ENCODE data around the gene LRGUK.
A peak's percentile ranks its signal among the peaks of the same experiment; 100 is the strongest.
"Not testable (repeated sequence)": the region's sequence is repeated elsewhere in the genome, so short reads cannot be mapped to it uniquely, and the experiment has no call there.

LRGUK gene

GRCh38 chr7:134126966-134127848 lies at the start of gene LRGUK:
LRGUK (plus strand) TSS chr7:134127340; CDS start chr7:134127368, 28 bp downstream.
- DNase-seq, result peak; percentile 87

GRCh38 chr7:134077560-134077959 lies 49.6 kb upstream of the LRGUK start:
- not testable (repeated sequence) for DNase-seq

GRCh38 chr7:134078991-134079390 lies 48.1 kb upstream of the LRGUK start:
- DNase-seq, result no peak

- DNase-seq, result no peak
These were observed 45.4 kb upstream of the LRGUK start for GRCh38 chr7:134081695-134082094.

GRCh38 chr7:134083766-134084487 lies 43.2 kb upstream of the LRGUK start:
- no peak for DNase-seq

- no peak for DNase-seq
These were observed 42.5 kb upstream of the LRGUK start for GRCh38 chr7:134084488-134085144.

- DNase-seq, result no peak
These were observed 41.8 kb upstream of the LRGUK start for GRCh38 chr7:134085311-134085710.

GRCh38 chr7:134086998-134087735 lies 40.0 kb upstream of the LRGUK start:
- no peak for DNase-seq

- no peak for DNase-seq
These were observed 38.9 kb upstream of the LRGUK start for GRCh38 chr7:134088199-134088598.

- DNase-seq, result no peak
These were observed 37.7 kb upstream of the LRGUK start for GRCh38 chr7:134089446-134089845.

- no peak for DNase-seq
These were observed 29.1 kb upstream of the LRGUK start for GRCh38 chr7:134098072-134098471.

- DNase-seq, result no peak
These were observed 25.4 kb upstream of the LRGUK start for GRCh38 chr7:134101716-134102115.

GRCh38 chr7:134104166-134104565 lies 23.0 kb upstream of the LRGUK start:
- DNase-seq, result no peak

- no peak for DNase-seq
These were observed 21.3 kb upstream of the LRGUK start for GRCh38 chr7:134105841-134106240.

- DNase-seq, result no peak
These were observed 18.3 kb upstream of the LRGUK start for GRCh38 chr7:134108802-134109201.

GRCh38 chr7:134113655-134114054 lies 13.5 kb upstream of the LRGUK start:
- no peak for DNase-seq

- DNase-seq, result no peak
These were observed 12.1 kb upstream of the LRGUK start for GRCh38 chr7:134114992-134115391.

GRCh38 chr7:134120405-134120804 lies 6.7 kb upstream of the LRGUK start:
- DNase-seq, result no peak

- DNase-seq, result no peak
These were observed 5.5 kb upstream of the LRGUK start for GRCh38 chr7:134121632-134122139.

GRCh38 chr7:134122980-134123379 lies 4.2 kb upstream of the LRGUK start:
- no peak for DNase-seq

- no peak for DNase-seq
These were observed 994 bp upstream of the LRGUK start for GRCh38 chr7:134126146-134126545.

- DNase-seq, result no peak
These were observed 559 bp upstream of the LRGUK start for GRCh38 chr7:134126596-134126965.

- no peak for DNase-seq
These were observed 1.7 kb downstream of the LRGUK start for GRCh38 chr7:134128829-134129228.

All from activated CD8-positive, alpha-beta memory T cell treated with anti-CD3 and anti-CD28 coated beads for 24 hours (primary cell).